ENCODE data around the gene DHRS12.
A peak's percentile ranks its signal among the peaks of the same experiment; 100 is the strongest.

Gene DHRS12

GRCh38 chr13:51783428-51784094, 20.4 kb downstream of the DHRS12 start:
- DNase-seq (ENCODE audit: low read depth, low spot score): no peak

DNA sequence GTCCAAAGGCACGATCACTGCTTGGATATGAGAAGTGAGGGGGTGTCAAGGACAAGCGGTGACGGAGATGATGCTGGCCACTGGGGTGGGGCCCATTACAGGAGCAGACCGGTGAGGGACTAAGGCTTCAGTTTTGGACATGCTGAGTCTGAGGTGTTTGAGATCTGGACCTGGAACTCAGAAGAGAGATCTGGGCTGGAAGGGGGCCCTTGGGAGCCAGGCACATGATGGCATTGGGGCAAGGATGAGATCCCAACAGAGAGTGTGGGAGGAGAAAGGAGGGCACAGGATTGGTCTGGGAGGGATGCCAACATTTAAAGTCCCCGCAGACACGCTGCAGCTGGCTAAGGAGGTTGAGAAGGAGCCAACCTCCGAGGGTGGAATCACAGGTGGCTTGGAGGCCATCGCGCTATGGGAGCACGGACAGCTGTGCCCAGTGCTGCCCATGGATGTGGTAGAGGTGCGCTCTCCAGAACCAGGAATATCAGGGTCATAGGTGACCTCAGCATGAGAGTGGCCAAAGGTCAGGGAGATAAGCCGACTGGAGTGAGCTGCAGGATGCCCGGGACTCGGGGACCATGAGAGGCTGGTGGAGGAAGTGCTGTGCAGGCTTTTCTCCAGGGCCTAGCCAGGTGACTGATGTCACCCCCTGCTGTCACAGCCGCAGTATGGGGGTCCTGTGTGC, 21.8 kb downstream of the DHRS12 start:
- DNase-seq (ENCODE audit: low read depth, low spot score): no peak

- DNase-seq (ENCODE audit: low read depth, low spot score): no peak
These were observed 22.5 kb downstream of the DHRS12 start for GRCh38 chr13:51781246-51782022.

DNA sequence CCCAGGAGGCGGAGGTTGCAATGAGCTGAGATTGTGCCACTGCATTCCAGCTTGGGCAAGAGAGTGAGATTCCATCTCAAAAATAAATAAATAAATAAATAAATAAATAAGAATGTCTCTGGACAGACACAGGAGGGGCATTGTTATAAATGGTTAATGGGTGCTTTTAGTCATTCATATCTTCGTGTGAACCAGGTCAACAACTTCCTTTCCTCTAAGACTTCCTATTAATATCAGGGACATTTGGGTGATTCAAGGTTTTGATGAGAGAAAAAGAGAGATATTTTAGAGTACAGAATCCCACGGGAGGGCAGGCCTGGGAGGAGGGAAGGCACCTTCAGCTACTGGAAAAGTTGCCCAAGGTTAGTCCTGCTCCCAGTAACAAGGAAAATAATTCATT, 23.9 kb downstream of the DHRS12 start:
- DNase-seq (ENCODE audit: low read depth, low spot score): no peak

DNA sequence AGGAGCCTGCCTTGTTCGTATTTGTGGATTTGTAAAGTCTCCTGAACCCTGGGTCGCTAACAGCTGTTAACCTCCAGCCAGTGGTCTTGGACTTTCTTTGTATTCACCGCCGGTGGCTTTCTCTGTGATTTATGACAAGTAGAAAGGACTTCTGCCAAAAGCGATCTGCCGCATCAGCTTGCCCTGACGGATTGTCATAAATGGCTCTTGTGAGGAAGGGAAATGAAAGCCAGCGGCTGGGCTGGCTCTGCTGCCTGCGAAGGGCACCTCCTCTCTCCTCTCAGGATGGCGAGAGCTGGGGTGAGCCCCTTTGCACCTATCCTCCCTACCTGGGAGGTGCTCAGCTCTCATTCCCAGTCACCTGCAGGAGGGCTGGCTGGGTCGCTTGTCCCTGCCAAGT, 25.6 kb downstream of the DHRS12 start:
- DNase-seq (ENCODE audit: low read depth, low spot score): no peak

GRCh38 chr13:51777921-51778320, 26.0 kb downstream of the DHRS12 start:
- DNase-seq (ENCODE audit: low read depth, low spot score): no peak

GRCh38 chr13:51776179-51776578, 27.8 kb downstream of the DHRS12 start:
- no peak for DNase-seq (ENCODE audit: low read depth, low spot score)

GRCh38 chr13:51773515-51773914, 30.4 kb downstream of the DHRS12 start:
- DNase-seq (ENCODE audit: low read depth, low spot score): no peak

DNA sequence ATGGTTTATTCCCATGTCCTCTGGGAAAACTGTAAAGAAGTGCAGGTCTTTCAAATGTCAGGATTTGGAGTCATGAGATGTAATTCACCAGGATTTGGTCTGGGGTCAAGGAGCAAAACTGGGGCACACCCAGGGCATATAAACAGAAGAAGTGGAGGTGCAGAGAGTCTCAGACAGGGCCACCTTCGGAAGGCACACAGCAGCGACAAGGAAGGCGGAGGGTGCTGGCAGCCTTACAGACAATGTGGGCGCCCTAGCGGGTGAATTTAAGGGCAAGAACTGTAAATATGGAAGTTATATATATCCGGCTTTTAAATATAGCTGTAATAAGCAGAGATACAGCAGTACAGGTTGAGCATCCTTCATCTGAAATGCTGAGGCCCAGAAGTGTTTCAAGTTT, 31.2 kb downstream of the DHRS12 start:
- no peak for DNase-seq (ENCODE audit: low read depth, low spot score)

DNA sequence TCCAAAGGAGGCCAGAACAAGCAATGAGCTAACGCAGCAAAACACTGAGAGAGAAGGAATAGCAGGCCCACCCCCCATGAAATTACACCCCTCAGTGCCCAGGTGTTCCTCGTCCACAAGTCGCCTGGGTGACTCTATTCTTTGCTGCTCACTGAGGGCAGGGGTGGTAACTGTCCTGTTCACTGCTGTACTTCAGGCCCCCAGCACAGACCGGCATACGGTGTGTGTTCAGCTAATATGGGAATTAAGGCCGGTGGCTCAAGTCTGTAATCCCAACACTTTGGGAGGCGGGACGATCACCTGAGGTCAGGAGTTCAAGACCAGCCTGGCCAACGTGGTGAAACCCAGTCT, 31.9 kb downstream of the DHRS12 start:
- DNase-seq (ENCODE audit: low read depth, low spot score): no peak

DNA sequence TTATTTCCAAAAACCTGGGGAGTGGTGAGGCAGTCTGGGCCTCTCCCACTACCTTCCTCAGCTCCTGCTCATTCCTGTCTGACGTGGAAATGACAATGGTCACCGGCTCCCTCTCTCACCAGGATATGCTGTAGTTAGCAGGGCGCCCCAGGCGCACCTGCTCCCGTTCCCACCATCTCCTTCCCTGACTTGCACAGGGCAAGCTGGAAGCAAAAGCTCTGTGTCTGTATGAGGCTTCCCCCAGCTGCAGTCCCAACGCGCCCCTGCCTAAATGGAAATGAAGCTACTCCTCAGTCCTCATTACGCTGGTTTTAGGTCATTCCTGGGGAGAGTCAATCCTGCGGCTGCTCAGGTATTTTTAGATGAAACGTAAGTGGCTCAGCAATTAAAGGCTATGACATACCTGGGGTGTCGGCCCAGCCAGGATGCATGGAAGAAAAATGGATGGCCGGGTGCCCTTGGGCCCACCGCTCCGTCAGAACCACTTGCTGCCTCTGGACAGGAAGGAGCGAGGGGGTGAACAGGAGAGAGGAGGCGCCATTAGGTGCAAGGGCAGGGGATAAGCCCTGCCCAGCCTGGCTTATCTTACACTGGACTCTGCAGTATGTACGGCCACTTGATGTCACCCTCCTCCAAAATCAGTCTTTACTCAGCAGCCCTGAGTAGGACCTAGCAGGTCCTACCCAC, 32.4 kb downstream of the DHRS12 start:
- no peak for DNase-seq (ENCODE audit: low read depth, low spot score)

DNA sequence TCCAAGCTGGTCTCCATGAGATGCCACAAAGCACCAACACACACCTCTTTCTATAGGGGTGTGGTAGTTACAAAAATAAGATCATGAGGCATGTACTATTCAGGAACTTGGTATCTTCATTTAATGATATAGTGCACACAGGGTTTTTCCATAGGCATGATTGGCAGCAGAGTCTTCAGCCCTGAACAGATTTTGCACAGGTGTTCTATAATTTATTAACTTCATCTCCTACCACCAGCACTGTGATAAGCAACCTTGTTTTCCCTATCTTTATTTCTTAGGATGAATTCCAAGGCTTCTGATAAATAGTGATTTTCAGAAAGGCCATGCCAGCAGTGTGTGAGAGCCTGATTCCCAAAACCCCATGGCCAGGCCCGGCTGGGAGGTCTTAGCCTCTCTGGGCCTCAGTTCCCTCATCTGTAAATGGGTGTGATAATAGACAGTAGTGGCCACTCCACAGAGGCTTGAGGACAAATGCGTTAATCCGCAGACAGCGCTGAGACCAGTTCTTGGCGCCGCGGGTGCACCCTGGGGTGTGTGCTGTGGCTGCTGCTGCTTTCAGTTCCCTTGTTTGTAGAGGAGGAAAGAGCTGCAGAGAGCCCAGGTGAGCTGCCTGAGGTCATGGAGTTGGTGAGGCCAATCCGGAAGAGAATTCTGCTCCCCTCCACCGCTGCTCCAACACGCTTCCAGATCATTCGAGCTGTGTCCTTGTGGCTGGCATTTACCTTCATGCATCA, 33.1 kb downstream of the DHRS12 start:
- no peak for DNase-seq (ENCODE audit: low read depth, low spot score)

DNA sequence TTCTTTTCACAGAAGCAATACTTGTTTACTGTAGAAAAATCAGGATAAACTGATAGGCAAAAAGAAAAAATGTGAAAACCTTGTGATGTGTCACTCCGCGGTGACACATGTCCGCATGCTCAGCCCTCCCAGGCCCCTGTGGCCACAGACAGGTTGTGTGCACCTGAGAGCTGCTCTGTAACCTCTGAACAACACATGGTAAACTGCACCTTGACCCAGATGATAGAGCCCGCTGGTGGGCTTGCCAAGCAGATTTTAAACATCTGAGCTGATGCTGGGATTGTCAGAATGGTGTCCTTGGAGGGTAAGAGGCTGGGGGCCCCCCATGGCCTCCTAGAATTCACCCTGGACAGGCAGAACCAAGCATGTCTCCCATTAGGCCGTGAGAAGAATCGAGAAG, 33.8 kb downstream of the DHRS12 start:
- no peak for DNase-seq (ENCODE audit: low read depth, low spot score)

DNA sequence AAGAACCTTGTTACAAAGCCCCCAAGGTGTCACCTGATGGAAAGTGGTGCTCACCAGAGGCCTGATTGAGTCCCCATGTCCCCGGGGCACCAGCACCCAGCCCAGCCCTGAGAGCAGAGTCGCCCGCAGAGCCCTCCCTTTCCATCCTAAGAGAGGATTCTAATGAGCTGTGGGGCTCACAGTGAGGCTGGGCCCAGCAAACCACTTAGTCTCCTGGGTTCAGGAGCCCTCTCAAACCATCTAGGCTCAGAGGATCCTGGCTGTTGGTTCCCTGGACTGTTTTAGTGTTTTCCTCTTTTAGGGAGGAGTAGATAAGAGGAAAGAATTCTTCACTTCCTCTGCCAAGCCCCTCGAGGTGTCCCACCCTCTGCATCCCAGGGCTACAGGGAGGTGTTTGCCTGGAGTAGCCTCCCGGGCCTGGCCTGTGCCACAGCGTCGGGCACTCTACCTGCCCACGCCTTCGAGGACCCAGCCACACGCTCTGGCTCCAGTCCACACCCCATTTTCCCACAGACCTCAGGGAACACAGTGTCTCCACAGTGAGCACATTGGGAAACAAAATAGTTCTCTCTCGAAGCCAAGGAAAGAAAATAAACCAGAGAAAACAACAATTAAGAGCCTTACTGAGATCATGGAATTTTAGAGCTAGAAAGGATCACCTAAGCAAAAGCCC, 34.4 kb downstream of the DHRS12 start:
- DNase-seq (ENCODE audit: low read depth, low spot score): no peak

DNA sequence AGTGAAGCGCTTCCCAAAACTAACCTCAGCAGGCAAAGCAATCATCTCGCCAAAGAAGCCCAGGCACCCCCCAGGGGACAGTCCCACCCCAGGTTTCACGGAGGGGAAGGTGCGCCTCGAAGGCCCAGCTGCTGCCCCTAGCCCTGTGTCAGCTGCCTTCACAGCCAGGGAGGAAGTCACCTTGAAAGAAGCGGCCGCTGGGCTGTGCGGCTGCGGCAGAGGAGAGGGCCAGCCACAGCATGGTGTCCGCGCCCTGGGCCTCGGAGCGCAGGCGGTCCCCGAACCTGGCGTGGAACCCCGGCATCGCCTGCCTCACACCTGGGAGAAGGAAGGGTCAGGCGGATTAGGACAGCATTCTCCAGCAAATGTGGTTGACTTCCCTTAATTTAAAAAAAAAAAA, 35.0 kb downstream of the DHRS12 start:
- DNase-seq (ENCODE audit: low read depth, low spot score): no peak

GRCh38 chr13:51768378-51768921, 35.5 kb downstream of the DHRS12 start:
- DNase-seq (ENCODE audit: low read depth, low spot score): no peak

DNA sequence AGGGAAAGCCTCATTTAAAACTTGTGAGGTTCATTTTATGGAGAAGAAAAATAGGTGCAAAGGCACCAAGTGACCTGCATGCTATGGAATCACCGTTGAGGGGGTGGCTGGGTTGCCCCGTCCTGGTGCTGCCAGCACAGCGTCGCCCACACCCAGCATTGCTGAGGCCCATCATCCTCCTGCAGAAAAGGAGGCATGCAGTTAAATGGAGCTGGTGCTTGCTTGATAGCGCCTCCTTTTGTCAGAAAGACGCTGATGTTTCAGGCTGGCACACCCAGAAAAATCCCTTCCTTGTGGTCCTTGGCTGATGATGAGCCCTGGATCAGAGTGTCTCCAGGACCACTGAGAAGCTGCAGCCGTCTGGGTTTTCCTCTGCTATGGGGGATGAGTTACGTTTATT, 36.9 kb downstream of the DHRS12 start:
- no peak for DNase-seq (ENCODE audit: low read depth, low spot score)

GRCh38 chr13:51765142-51765515, 38.8 kb downstream of the DHRS12 start:
- no peak for DNase-seq (ENCODE audit: low read depth, low spot score)

GRCh38 chr13:51764184-51765141, 39.5 kb downstream of the DHRS12 start:
- DNase-seq (ENCODE audit: low read depth, low spot score): peak; percentile 56

DNA sequence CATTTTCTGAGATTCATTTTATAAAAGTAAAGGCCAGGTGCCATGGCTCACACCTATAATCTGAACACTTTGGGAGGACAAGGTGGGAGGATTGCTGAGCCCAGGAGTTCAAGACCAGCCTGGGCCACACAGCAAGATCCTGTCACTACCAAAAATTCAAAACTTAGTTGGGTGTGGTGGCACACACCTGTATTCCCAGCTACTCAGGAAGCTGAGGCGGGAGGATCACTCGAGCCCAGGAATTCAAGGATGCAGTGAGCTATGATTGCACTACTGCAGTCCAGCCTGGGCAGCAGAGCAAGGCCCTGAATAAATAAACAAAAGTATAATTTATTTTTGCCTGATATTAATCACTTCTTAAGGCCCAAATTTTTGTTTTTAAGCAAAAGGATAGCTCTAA, 40.5 kb downstream of the DHRS12 start:
- DNase-seq (ENCODE audit: low read depth, low spot score): no peak

Data from smooth muscle cell of the brain vasculature (primary cell).